Epithelial cell of prostate (primary cell): Measurements from ENCODE around the gene CIAO3.
A peak's percentile ranks its signal among the peaks of the same experiment; 100 is the strongest.
"Not testable (repeated sequence)": the region's sequence is repeated elsewhere in the genome, so short reads cannot be mapped to it uniquely, and the experiment has no call there.

Source experiments
- DNase-seq: peaks from one replicate; pipeline ENCODE4 v3.0.0-alpha.2; 2011; ENCODE audit warnings: low read depth, low spot score
- H3K27ac ChIP-seq: fragments of 450-650 bp; 2 replicates; pipeline ENCODE4 v1.5.1; 2017; ENCODE audit warnings: mild to moderate bottlenecking

CIAO3 gene

GRCh38 chr16:700684-701584, 39.9 kb downstream of the CIAO3 start:
- H3K27ac ChIP-seq = no peak overlapping the region
- no peak for DNase-seq

GRCh38 chr16:698911-699671, 41.7 kb downstream of the CIAO3 start:
- no peak for DNase-seq
- H3K27ac ChIP-seq = no peak overlapping the region

- no peak overlapping the region for H3K27ac ChIP-seq
- DNase-seq = no peak
Measured at GRCh38 chr16:695355-696089, 45.3 kb downstream of the CIAO3 start.

- no peak for DNase-seq
- H3K27ac ChIP-seq = no peak overlapping the region
Measured at GRCh38 chr16:694863-695354, 45.9 kb downstream of the CIAO3 start.

DNA sequence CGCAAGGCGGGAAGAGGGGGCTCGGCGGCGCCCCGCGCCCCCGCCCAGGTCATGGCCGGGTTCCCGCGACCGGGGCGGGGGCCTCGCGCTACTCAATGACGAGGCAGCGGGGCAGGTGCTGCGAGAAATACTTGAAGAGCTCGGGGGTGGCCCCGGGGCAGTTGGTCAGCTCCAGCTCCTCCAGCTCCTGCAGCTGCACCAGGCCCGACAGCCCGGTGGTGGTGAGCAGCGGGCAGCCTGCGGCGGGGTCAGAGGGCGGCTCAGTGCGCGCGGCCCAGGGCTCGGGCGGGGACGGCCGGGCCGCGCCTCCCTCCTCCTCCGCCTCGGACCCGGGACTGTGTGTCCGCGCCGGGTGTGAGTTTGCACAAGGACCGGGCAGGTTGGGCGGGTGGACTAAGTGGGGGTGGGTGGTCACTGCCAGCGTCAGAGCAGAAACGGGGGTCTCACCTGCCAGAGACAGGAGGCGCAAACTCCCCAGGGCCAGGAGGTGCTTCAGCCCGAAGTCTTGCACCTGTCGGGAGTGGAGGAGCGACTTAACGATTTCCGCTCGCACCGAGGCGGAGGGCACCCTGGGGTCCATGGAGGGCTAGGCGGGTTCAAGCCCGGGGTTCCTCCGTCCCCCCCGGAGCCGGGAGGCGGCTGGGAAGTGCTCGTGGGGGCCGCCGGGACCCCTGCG, 46.5 kb downstream of the CIAO3 start:
- no peak for DNase-seq
- H3K27ac ChIP-seq = no peak overlapping the region

GRCh38 chr16:693766-694165, 47.0 kb downstream of the CIAO3 start:
- no peak for DNase-seq
- H3K27ac ChIP-seq = no peak overlapping the region

DNA sequence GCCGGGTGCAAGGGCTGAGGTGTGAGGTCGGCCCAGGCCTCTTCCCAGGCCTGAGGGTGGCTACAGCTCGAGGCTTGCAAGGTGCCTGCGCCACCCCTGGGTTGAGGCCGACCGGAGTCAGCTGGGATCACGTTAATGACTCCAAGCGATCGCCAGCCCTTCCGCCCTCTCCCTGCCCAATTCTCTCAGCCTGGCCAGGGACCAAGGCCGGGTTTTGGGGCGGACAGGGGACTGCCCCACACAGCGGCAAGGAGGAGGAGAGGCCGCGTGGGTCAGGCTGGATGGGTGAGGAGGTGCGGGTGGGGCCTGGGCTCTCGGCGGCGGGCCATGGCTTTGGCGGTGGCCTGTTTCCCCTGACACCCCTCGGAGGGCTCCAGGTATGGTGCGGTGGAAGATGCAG, 47.4 kb downstream of the CIAO3 start:
- no peak overlapping the region for H3K27ac ChIP-seq
- DNase-seq = no peak

DNA sequence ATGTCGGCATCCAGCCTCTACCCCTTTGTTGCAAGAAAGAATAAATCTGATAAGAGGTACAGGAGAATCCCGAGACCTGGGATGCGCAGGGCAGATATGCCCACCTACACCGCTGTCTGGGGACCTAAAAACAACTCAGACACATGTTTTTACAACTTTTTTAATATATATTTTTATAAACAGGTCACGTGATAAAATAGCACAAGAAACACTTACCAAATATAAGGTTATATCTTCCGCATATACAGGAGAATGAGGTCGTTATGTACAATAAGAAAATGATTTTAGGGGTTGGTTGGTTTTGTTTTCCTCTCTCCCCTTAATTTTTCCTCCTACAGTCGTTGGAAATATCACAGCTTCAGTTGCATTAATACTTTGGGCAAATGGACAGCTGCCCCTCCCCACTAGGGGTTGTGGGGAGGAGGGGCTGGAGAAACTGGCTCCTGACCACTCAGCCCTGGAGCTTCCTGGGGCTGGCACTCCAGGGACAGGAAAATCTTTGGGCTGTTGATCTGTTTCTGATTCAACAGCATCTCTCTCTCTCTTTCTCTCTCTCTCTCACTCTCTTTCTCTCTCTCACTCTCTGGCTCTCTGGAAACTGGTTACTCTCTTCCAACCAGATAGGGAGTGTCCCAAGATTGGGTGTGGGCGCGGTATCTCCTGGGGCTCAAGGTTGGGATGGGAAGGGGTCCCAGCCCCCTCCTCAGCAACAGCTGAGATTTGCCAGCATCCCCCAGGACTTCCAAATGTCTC, 48.3 kb downstream of the CIAO3 start:
- DNase-seq = no peak
- no peak overlapping the region for H3K27ac ChIP-seq

GRCh38 chr16:691242-691641, 49.6 kb downstream of the CIAO3 start:
- not testable (repeated sequence) for H3K27ac ChIP-seq, DNase-seq

- DNase-seq = no peak
- H3K27ac ChIP-seq = peak overlapping the region; percentile 57
Measured at GRCh38 chr16:689175-689897, 51.5 kb downstream of the CIAO3 start.

GRCh38 chr16:687499-687898, 53.3 kb downstream of the CIAO3 start:
- DNase-seq = no peak
- no peak overlapping the region for H3K27ac ChIP-seq

DNA sequence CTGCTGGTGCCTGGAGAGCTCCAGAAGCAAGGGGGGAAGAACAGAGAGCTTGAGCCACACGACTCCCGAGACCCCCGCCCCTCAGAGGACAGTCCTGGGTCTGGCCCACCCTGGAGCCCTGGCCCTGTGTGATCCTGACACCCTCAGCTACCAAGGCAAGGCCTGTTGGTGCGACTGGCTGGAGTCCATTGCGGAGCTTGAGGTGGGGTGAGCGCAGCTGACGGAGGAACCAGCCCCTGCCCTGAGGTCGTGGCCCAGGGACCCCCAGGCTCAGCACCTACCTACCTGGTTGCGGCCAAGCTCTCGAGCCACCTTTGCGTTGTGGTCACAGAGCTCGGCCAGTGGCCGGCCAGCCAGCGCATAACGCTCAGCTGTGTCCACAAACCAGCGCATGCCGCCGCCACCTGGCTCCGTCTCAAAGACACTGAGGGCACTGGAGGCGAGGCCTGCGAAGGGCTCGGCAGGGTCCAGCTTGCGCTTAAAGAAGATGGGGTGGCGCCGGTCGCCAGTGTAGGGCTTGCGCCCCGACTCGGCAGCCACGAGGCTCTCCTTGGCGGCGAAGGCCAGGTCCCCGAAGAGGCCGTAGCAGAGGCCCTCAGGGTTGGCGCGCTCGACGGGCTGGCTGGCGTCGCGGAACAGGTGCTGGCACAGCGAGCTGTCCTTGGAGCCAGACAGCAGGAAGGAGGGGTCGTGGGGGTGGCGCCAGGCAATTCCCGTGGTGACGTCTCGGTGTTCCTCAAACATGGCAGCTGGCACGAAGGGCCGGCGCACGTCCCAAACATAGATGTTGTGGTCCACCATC, 54.1 kb downstream of the CIAO3 start:
- no peak for DNase-seq

GRCh38 chr16:685967-686366, 54.8 kb downstream of the CIAO3 start:
- no peak for DNase-seq
- no peak overlapping the region for H3K27ac ChIP-seq

More for the DNA sequence above, 54.1 kb downstream of the CIAO3 start:
- no peak overlapping the region for H3K27ac ChIP-seq

DNA sequence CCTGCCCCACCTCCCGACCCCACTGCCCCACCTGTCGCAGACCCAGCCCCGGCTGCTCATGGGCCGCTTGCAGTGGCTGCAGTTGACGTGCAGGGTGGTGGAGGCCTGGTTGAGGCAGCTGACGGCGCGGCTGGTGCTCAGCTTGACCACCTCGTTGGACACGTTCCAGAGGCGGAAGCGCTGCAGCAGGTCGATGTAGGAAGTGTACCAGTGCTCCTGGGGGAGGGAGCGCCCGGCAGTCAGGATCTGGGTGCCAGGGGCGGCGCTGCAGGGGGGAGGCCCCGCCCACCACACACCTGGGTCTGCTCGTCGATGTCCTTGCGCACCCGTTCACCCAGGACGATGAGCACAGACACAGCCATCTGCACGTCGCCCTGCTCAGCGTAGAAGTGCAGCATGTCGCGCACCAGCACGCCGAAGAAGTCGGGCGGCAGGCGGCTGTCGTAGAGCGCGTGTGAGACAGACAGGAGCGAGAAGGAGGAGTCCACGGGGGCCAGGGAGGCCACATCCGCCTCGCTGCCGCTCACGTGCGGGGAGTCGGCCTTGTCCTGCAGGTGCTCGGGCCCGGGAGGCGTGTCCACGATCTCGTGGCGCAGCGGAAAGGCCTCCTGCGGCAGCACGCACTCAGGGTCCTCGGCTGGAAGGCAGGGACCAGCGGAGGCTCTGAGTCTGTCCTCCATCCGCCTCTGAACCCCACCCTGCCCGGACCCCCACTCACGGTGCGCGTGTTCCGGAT, 55.7 kb downstream of the CIAO3 start:
- H3K27ac ChIP-seq = peak overlapping the region; percentile 79
- no peak for DNase-seq

GRCh38 chr16:684071-684794, 56.6 kb downstream of the CIAO3 start, which contains the start of gene JMJD8:
Gene JMJD8, minus strand, starts transcription at chr16:684334. Its CDS starts 15 bp downstream, at chr16:684319.
- peak; percentile 79 for DNase-seq
- H3K27ac ChIP-seq = peak within 1 kb of the TSS; percentile 79

DNA sequence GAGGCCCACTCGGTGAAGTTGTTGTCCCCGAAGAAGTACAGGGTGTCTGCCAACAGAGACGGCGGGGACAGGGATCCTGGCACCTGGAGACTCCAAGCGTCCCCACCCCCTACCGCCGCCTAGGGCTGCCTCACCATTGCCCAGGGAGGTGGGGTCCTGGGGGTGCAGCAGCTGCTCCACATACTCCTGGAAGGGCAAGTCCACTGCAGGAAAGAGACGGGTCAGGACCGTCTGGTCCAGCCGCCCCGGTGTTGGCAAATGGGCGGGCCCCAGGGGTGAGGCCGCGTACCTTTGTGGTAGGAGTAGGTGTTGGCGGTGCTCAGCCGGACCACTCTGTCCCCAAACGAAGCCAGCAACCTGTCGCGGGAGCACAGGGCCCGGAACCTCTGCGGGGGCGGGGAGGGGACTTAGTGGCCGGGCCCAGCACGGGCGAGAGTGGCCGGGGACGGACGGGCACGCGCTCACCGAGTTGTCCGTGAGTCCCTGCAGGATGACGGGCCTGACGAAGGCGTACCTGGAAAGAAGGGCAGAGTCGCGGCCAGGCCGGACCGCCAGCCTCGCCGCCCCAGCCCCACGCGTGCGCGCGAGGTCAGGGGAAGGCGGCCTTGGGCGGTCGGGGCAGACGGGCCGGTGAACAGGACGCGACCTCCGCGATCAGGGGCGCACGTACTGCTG, 57.3 kb downstream of the CIAO3 start:
- H3K27ac ChIP-seq = peak overlapping the region; percentile 79
- DNase-seq = no peak
